Erythroblast (primary cell): ENCODE measurements around the gene DPEP2NB.

Experiments used
- GATA1 ChIP-seq: IDR thresholded peaks from 2 replicates; pipeline ENCODE4 v1.6.1; 2011; ENCODE audit warnings: low read depth, mild to moderate bottlenecking, control low read depth, low read length, moderate library complexity
- POLR2A ChIP-seq: IDR thresholded peaks from 2 replicates; pipeline ENCODE4 v1.6.1; 2011; ENCODE audit warnings: mild to moderate bottlenecking, low read length

DNA sequence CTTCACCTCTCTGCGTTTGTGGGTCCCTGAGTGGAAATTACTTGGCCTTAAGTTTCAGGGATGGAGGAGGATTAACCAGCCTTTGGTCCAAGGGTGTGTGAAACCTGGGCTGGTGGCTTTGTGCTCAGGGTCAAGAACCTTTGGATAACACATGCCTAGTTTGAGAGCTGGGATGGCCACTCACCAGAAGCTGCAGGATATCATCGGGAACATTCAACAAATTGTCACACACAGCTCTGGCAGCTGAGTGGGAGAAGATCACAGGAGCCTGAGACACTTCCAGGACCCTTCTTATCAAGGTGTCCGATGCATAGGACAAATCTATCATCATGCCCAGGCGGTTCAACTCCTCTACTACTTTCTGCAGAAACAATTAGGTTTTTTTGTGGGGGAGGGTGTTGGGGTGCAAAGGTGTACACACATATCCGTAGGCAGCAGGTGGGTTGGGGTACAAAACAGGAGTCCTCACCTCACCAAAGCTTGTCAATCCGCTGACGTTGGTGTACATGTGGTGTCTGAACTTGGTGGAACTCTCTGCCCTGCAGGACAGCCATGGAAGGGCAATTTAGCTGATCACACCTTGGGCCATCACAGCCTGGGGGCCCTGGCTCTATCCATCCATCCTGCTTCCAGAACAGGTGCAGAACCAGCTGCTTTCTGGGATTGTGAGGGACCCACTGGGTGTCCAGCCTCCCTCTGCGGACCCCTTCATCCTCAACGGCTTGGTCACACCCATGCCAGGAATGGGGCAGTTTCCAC lies 38.1 kb downstream of the DPEP2NB start:
- TF ChIP-seq POLR2A (no peak), GATA1 (no peak)
